Ramos (cell line): ENCODE measurements around the gene UGP2.
"Not testable (repeated sequence)": the region's sequence is repeated elsewhere in the genome, so short reads cannot be mapped to it uniquely, and the experiment has no call there.

Source experiments
- in situ Hi-C: fragments of 300-500 bp; cut with MboI; formaldehyde crosslinking; loops from one replicate; pipeline ENCODE4 v1.14.3; 2022; ENCODE audit warnings: low sequenced_read_pairs; ENCODE audit not compliant: unreplicated experiment

UGP2 gene

GRCh38 chr2:63841254-63842022 lies at the start of gene UGP2:
TSS of gene UGP2 (plus strand) at chr2:63841896. CDS start at chr2:63842186, 290 bp downstream.
- in situ Hi-C loops = no loop called here

GRCh38 chr2:63792530-63792929 lies 49.2 kb upstream of the UGP2 start:
- in situ Hi-C loops = no loop called here

- in situ Hi-C loops = no loop called here
These were observed 45.3 kb upstream of the UGP2 start for GRCh38 chr2:63796366-63796765.

GRCh38 chr2:63796796-63797195 lies 44.9 kb upstream of the UGP2 start:
- in situ Hi-C loops = no loop called here

GRCh38 chr2:63801455-63801854 lies 40.2 kb upstream of the UGP2 start:
- in situ Hi-C loops = no loop called here

- in situ Hi-C loops = no loop called here
These were observed 36.3 kb upstream of the UGP2 start for GRCh38 chr2:63805412-63805811.

GRCh38 chr2:63808036-63808435 lies 33.7 kb upstream of the UGP2 start:
- in situ Hi-C loops = not testable (repeated sequence)

- in situ Hi-C loops = not testable (repeated sequence)
These were observed 32.8 kb upstream of the UGP2 start for GRCh38 chr2:63808911-63809310.

- in situ Hi-C loops = no loop called here
These were observed 30.6 kb upstream of the UGP2 start for GRCh38 chr2:63811063-63811462.

GRCh38 chr2:63811870-63812269 lies 29.8 kb upstream of the UGP2 start:
- in situ Hi-C loops = not testable (repeated sequence)

- in situ Hi-C loops = no loop called here
These were observed 27.6 kb upstream of the UGP2 start for GRCh38 chr2:63814114-63814513.

GRCh38 chr2:63817382-63817781 lies 24.3 kb upstream of the UGP2 start:
- in situ Hi-C loops = no loop called here

GRCh38 chr2:63818271-63818670 lies 23.4 kb upstream of the UGP2 start:
- in situ Hi-C loops = no loop called here

- in situ Hi-C loops = no loop called here
These were observed 22.4 kb upstream of the UGP2 start for GRCh38 chr2:63819256-63819655.

GRCh38 chr2:63819765-63820717 lies 21.7 kb upstream of the UGP2 start:
- in situ Hi-C loops = no loop called here

GRCh38 chr2:63820969-63821368 lies 20.7 kb upstream of the UGP2 start:
- in situ Hi-C loops = no loop called here

- in situ Hi-C loops = no loop called here
These were observed 20.3 kb upstream of the UGP2 start for GRCh38 chr2:63821396-63821795.

GRCh38 chr2:63822478-63822877 lies 19.2 kb upstream of the UGP2 start:
- in situ Hi-C loops = no loop called here

GRCh38 chr2:63827749-63828148 lies 13.9 kb upstream of the UGP2 start:
- in situ Hi-C loops = no loop called here

GRCh38 chr2:63831176-63831575 lies 10.5 kb upstream of the UGP2 start:
- in situ Hi-C loops = no loop called here

GRCh38 chr2:63834401-63834800 lies 7.3 kb upstream of the UGP2 start:
- in situ Hi-C loops = no loop called here
